Activated naive CD8-positive, alpha-beta T cell treated with anti-CD3 and anti-CD28 coated beads for 36 hours (primary cell): ENCODE results near the gene TENT4A. TPM values are rescaled to one million over a fixed set of nuclear protein-coding genes. Genes with fewer than 3 reads are reported as not detected.

ENCODE experiments used
- DNase-seq: peaks from one replicate; pipeline ENCODE4 v3.0.0; 2021
- H3K27ac Mint-ChIP-seq: one replicate; pipeline ENCODE4 v1.8.0; 2022; ENCODE audit warnings: mild to moderate bottlenecking, moderate library complexity, mixed read lengths
- H3K27me3 Mint-ChIP-seq: one replicate; pipeline ENCODE4 v1.8.0; 2022; ENCODE audit warnings: mild to moderate bottlenecking, mixed read lengths
- H3K36me3 Mint-ChIP-seq: one replicate; pipeline ENCODE4 v1.8.0; 2021; ENCODE audit warnings: mild to moderate bottlenecking, mixed read lengths
- H3K4me1 Mint-ChIP-seq: one replicate; pipeline ENCODE4 v1.8.0; 2021; ENCODE audit warnings: mixed read lengths
- H3K4me3 Mint-ChIP-seq: one replicate; pipeline ENCODE4 v1.8.0; 2022; ENCODE audit warnings: mild to moderate bottlenecking, moderate library complexity, mixed read lengths
- H3K9me3 Mint-ChIP-seq: one replicate; pipeline ENCODE4 v1.8.0; 2022; ENCODE audit warnings: mixed read lengths
- total RNA-seq, 2 experiments: library from RNA; stranded (reverse); gene quantifications; one replicate each; pipeline ENCODE4 v1.2.3, GENCODE V29; 2021

TENT4A gene
- total RNA-seq, 2 experiments from 2014 or later, result 28.2 to 30.7 TPM

DNA sequence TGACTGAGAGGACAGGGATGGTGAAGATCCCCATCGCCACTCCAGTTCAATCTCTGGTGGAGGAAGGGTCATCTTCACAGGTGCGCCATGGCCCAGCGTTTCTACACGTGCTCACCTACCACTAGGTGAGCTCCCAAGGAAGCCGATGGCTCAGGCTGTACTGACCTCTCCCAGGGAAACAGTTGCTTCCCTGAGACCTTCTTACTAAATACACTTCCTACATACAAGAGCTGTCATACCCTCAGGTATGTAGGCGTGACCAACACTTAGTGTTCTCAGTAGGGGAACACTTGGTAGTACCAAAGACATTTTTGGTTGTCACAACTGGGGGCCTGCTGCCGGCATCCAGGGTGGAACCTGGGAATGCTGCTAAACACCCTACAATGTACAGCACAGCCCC is 75.2 kb downstream of the TENT4A start:
- DNase-seq, result no peak
- H3K27ac Mint-ChIP-seq, result no peak overlapping the region
- H3K27me3 Mint-ChIP-seq, result peaks cover 3% of the 10 kb centered on the region
- peaks cover 8% of the 10 kb centered on the region for H3K4me1 Mint-ChIP-seq
- no peaks in the 10 kb centered on the region for H3K9me3 Mint-ChIP-seq
- no peak overlapping the region for H3K4me3 Mint-ChIP-seq
- H3K36me3 Mint-ChIP-seq, result no peaks in the 10 kb centered on the region

DNA sequence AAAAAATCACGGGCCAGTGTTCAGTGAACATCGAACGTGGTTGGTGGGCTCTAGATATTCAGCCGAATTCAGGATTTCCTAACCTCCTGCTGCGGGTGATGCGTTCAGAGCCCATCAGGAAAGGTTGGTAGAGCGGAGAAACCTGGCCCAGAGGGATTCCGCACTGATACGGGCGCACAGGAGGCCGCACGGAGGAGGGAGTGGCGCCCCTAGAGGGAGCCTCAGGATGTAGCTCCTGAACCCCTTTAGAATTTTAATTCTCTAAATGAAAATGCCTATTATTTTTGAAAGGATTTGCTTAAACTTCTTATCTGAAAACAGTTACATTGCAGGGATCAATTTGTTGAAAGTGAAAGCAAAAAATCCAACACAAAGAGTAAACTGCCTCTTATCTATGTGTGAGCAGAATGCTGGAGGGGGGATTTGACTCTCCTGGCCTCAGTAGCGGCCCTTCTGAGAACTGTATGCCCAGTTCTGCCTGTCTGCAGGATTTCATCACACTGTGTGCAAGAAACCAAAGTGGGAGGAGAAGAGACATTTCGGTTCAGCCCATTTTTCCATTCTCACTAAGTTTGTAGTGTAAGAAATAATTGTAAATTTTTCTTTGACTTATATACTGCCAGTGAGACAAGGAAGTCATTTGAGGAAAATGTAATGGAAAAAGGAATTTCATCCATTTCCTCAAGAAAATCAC is 75.9 kb downstream of the TENT4A start:
- H3K9me3 Mint-ChIP-seq, result no peaks in the 10 kb centered on the region
- no peaks in the 10 kb centered on the region for H3K36me3 Mint-ChIP-seq
- no peak overlapping the region for H3K4me3 Mint-ChIP-seq
- peaks cover 3% of the 10 kb centered on the region for H3K27me3 Mint-ChIP-seq
- DNase-seq, result no peak
- H3K27ac Mint-ChIP-seq, result no peak overlapping the region
- H3K4me1 Mint-ChIP-seq, result peaks cover 9% of the 10 kb centered on the region

DNA sequence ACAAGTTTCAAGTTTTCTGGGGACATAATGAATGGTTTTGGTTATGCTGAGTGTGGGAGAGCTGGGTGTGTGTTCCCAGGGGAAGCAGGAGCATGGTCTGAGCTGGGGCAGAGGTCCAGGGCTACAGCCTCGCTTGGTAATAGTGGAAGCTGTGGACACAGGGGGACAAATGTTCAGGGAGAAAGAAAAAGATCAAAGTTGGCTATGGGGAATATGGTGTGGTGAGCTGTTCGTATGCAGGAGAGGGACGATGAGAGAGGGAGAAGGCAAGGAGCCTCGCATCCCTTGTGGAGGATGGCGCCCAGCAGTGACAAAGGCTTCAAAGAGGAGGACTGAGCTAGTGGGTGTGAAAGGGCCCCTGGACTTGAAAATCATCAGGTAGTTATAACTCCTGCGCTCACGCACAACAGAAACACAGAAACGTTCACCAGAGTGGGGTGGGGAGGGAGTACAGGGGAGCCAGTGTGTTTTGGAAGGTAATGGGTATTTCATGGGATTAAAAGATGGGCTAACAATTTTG is 77.2 kb downstream of the TENT4A start:
- Mint-ChIP-seq H3K36me3 (no peaks in the 10 kb centered on the region), H3K27me3 (peaks cover 3% of the 10 kb centered on the region), H3K4me3 (no peak overlapping the region)

DNA sequence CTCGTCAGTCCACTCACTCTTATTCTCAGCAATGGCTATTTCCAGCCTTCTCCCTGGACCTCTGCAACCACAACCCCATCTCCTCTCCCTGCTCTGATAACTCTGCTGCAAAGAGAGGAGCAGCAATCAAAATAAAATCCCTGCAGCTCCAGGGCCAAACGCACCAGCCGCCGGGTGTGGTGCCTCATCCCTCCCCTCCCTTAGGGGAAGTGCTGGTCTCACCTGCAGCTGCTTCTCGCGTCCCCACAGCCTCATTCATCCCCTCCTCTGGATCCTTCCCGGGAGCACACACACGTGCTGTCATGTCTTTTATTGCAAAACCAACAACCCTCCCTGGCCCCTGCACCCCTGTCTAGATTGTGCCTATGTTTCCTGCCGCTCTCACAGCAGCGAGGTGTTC is 77.8 kb downstream of the TENT4A start:
- DNase-seq, result no peak
- Mint-ChIP-seq H3K27me3 (peaks cover 3% of the 10 kb centered on the region), H3K4me3 (no peak overlapping the region), H3K36me3 (no peaks in the 10 kb centered on the region), H3K27ac (no peak overlapping the region), H3K4me1 (peaks cover 6% of the 10 kb centered on the region), H3K9me3 (no peaks in the 10 kb centered on the region)

More for the DNA sequence above, 77.2 kb downstream of the TENT4A start:
- no peaks in the 10 kb centered on the region for H3K9me3 Mint-ChIP-seq
- peaks cover 9% of the 10 kb centered on the region for H3K4me1 Mint-ChIP-seq
- no peak for DNase-seq
- no peak overlapping the region for H3K27ac Mint-ChIP-seq

DNA sequence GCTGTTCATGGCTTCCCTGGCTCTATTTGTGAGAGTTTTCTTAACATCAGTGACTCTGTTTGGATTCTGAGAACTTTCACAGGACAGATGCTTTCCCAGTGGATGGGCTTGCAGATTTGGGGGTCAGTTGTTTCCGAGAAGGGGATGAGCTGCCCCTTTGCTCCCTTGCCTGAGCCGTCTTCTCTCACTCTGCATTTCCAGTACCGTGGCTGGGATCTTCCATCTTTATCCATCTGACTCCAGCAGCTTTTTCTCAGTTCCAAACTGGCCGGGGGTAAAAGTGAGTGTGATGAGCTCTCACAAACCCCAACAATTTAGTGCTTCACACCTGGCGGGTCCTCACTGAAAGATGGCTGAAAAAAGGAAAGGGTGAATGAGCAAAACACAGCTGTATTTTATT is 79.1 kb downstream of the TENT4A start:
- Mint-ChIP-seq H3K4me1 (peaks cover 6% of the 10 kb centered on the region), H3K36me3 (no peaks in the 10 kb centered on the region), H3K27me3 (peaks cover 3% of the 10 kb centered on the region), H3K9me3 (no peaks in the 10 kb centered on the region), H3K4me3 (no peak overlapping the region), H3K27ac (no peak overlapping the region)
- no peak for DNase-seq

DNA sequence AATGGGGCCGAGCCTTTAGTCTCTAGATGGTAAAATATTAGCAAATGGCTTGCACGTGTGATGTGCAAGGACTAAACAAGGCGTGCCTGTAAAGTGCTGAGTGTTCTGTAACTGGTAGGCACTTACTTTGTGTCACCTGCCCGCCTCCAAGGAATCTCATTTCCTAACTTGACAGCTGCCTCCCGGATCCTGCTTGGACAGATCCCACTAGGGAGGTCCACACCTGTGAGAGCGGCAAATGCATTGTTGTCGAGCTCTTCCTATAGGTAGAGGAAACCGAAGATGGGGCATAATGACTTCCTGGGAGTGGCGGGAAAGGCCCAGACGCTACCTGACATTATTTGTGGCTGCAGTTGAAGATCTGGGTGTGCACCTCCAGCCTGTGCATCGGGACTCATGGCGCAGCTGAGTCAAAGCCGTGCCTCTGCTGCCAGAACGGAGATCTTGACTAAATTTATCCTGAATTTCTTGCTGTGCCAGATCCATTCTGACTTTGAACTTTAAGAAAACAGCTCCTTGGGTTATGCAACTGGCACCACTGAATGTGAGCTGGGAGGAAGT is 79.8 kb downstream of the TENT4A start:
- DNase-seq, result no peak
- Mint-ChIP-seq H3K4me3 (no peak overlapping the region), H3K4me1 (peaks cover 6% of the 10 kb centered on the region), H3K36me3 (no peaks in the 10 kb centered on the region), H3K27me3 (peaks cover 3% of the 10 kb centered on the region), H3K9me3 (no peaks in the 10 kb centered on the region), H3K27ac (no peak overlapping the region)

DNA sequence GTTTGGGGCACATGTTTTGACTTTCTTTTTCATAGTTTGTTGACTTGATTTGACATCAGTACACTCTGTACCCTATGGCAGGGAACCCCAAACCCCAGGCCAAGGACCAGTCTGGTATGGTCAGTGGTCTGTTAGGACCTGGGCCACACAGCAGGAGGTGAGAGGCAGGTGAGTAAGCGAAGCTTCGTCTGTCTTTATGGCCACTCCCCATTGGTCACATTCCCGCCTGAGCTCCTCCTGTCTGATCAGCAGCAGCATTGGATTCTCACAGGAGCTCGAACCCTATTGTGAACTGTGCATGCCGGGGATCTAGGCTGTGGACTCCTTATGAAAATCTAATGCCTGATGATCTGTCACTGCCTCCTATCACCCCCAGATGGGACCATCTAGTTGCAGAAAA is 88.0 kb downstream of the TENT4A start:
- no peak for DNase-seq
- no peaks in the 10 kb centered on the region for H3K36me3 Mint-ChIP-seq
- H3K4me1 Mint-ChIP-seq, result no peaks in the 10 kb centered on the region
- no peaks in the 10 kb centered on the region for H3K27me3 Mint-ChIP-seq
- H3K9me3 Mint-ChIP-seq, result no peaks in the 10 kb centered on the region
- no peak overlapping the region for H3K4me3 Mint-ChIP-seq
- no peak overlapping the region for H3K27ac Mint-ChIP-seq

DNA sequence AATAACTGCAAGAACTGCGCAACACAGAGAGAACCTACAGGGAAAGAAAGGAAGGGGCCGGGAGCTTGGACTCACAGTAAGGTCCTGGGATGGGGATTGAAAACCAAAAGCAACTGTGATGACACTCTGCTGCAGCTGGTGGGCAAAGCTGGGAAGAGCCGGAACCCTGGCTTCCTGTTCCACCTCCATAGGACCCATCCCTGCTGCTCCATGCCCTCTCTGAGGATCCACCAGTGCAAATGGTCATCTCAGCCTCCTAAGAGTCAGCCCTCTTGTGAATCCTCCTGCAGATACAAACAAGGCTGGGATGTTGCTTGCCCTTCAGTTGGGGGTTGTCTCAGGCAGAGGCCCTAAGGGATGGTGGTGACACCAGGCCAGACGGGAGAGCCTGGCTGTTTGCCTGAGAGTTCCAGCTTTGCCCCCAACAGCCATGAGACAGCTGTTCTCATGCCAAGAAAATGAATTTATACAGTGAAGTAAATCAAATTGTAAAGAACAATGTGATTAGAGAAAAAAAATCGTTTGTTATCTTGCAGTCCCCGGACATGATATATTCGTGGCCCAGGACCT is 90.8 kb downstream of the TENT4A start:
- H3K27me3 Mint-ChIP-seq, result no peaks in the 10 kb centered on the region

GRCh38 chr5:6804766-6805501 is 91.7 kb downstream of the TENT4A start:
- peaks cover 3% of the 10 kb centered on the region for H3K9me3 Mint-ChIP-seq
- H3K4me3 Mint-ChIP-seq, result no peak overlapping the region
- no peak overlapping the region for H3K27ac Mint-ChIP-seq
- no peaks in the 10 kb centered on the region for H3K27me3 Mint-ChIP-seq
- DNase-seq, result no peak
- peaks cover 3% of the 10 kb centered on the region for H3K36me3 Mint-ChIP-seq
- H3K4me1 Mint-ChIP-seq, result no peaks in the 10 kb centered on the region

More for the DNA sequence above, 90.8 kb downstream of the TENT4A start:
- DNase-seq, result no peak
- Mint-ChIP-seq H3K36me3 (peaks cover 3% of the 10 kb centered on the region), H3K27ac (no peak overlapping the region), H3K4me1 (no peaks in the 10 kb centered on the region), H3K4me3 (no peak overlapping the region), H3K9me3 (peaks cover 3% of the 10 kb centered on the region)

DNA sequence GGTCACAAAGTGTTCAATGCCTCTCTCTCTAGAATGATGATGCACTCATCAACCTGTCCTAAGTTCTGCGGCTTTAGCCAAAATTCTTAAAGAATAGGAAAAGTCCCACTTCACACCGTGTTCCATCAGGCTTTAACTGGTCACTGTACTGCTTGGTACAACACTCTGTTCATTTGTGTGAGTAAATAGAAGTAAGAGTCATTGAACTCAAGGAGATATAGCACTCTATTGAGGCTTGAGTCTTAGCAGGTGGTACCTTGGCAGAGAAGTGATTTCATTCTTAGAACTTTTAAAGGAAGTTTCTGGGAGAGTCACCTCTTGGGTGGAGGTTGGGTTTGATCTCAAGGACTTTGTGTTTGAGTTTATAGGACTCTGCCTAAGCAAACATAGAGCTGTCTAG is 92.6 kb downstream of the TENT4A start:
- H3K27ac Mint-ChIP-seq, result no peak overlapping the region
- H3K4me3 Mint-ChIP-seq, result no peak overlapping the region
- no peak for DNase-seq
- H3K27me3 Mint-ChIP-seq, result no peaks in the 10 kb centered on the region
- peaks cover 3% of the 10 kb centered on the region for H3K9me3 Mint-ChIP-seq
- H3K36me3 Mint-ChIP-seq, result peaks cover 3% of the 10 kb centered on the region
- no peaks in the 10 kb centered on the region for H3K4me1 Mint-ChIP-seq

Other genes starting within 250 kb of the TENT4A start
- 100 to 1,000 TPM; 148 to 159 TPM for gene NSUN2, start 80.4 kb upstream of the TENT4A start, total RNA-seq
- gene SRD5A1, start 80.0 kb upstream of the TENT4A start, total RNA-seq, result 10 to 100 TPM; 14.1 to 14.3 TPM